ENCODE measurements around the gene ARL13A. TPM values are rescaled to one million over a fixed set of nuclear protein-coding genes. Genes with fewer than 3 reads are reported as not detected.
"Not testable (repeated sequence)": the region's sequence is repeated elsewhere in the genome, so short reads cannot be mapped to it uniquely, and the experiment has no call there.

Gene ARL13A
- polyA plus RNA-seq, 4 donors: 0.13 TPM; not detected in 3

- H3K9me3 ChIP-seq (ENCODE audit: control insufficient read depth in 2 of 2, insufficient read depth in 1 of 2, low read depth in 1 of 2, low read length in 1 of 2): no peaks in the 10 kb centered on the region
- no peaks in the 10 kb centered on the region for H3K4me1 ChIP-seq (ENCODE audit: control insufficient read depth in 3 of 3, insufficient read depth in 2 of 3, low read depth in 1 of 3, low read length in 2 of 3)
- DNase-seq (no peak), FAIRE-seq (no peak)
- no peak overlapping the region for H3K27ac ChIP-seq (ENCODE audit: low read depth in 1 of 3, low read length in 2 of 3)
- no peaks in the 10 kb centered on the region for H3K27me3 ChIP-seq (ENCODE audit: control insufficient read depth in 3 of 3, insufficient read depth in 3 of 3, low read length in 3 of 3)
- peaks cover 3 to 27% (median 6%) of the 10 kb centered on the region in 3 donors for H3K36me3 ChIP-seq (ENCODE audit: control insufficient read depth in 3 of 3, insufficient read depth in 2 of 3, low read depth in 1 of 3, low read length in 3 of 3)
- H3K4me3 ChIP-seq (ENCODE audit: low read depth in 1 of 3, low read length in 3 of 3): no peak overlapping the region
These were observed 39.6 kb downstream of the ARL13A start for GRCh38 chrX:101009090-101009489.

DNA sequence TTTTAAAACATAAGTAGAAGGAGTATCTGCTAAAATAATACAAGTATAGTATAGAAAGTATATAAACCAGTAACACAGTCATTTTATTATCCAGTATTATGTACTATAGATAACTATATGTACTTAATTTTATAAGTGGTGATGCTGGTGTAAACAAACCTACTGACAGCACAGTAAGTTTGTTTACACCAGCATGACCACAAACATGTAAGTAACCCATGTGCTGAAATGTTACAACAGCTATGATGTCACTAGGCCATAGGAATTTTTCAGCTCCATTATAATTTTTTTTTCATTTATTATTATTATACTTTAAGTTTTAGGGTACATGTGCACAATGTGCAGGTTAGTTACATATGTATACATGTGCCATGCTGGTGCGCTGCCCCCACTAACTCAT, 42.5 kb downstream of the ARL13A start:
- H3K4me3 ChIP-seq (ENCODE audit: low read depth in 1 of 3, low read length in 3 of 3); H3K9me3 ChIP-seq (ENCODE audit: control insufficient read depth in 2 of 2, insufficient read depth in 1 of 2, low read depth in 1 of 2, low read length in 1 of 2); H3K27me3 ChIP-seq (ENCODE audit: control insufficient read depth in 3 of 3, insufficient read depth in 3 of 3, low read length in 3 of 3); FAIRE-seq; H3K4me1 ChIP-seq (ENCODE audit: control insufficient read depth in 3 of 3, insufficient read depth in 2 of 3, low read depth in 1 of 3, low read length in 2 of 3); DNase-seq; H3K27ac ChIP-seq (ENCODE audit: low read depth in 1 of 3, low read length in 2 of 3): not testable (repeated sequence)
- H3K36me3 ChIP-seq (ENCODE audit: control insufficient read depth in 3 of 3, insufficient read depth in 2 of 3, low read depth in 1 of 3, low read length in 3 of 3): peaks cover 3 to 34% (median 6%) of the 10 kb centered on the region in 3 donors
- 71 to 100% (median 80%) methylated on average over 1 of the region's 1 CpG for WGBS, 3 donors

DNA sequence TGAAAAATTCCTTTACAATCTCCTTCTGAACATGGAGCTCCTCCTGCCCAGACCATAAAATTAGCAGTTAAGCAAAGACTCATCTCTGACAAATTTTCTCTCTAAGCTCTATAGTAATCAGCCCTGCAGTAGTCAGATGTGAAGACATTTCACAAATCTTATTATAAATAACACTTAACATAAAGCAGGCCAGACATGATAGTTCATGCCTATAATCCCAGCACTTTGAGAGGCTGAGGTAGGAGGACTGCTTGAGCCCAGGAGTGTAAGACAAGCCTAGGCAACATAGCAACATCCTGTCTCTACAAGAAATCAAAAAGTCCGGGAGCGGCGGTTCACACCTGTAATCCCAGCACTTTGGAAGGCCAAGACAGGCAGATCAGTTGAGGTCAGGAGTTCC, 52.5 kb downstream of the ARL13A start:
- WGBS, 3 donors: 87 to 97% (median 91%) methylated on average over 3 of the region's 3 CpGs
- no peak overlapping the region for H3K27ac ChIP-seq (ENCODE audit: low read depth in 1 of 3, low read length in 2 of 3)
- DNase-seq (no peak), FAIRE-seq (no peak)
- H3K4me3 ChIP-seq (ENCODE audit: low read depth in 1 of 3, low read length in 3 of 3): no peak overlapping the region
- H3K4me1 ChIP-seq (ENCODE audit: control insufficient read depth in 3 of 3, insufficient read depth in 2 of 3, low read depth in 1 of 3, low read length in 2 of 3): no peaks in the 10 kb centered on the region
- no peaks in the 10 kb centered on the region for H3K9me3 ChIP-seq (ENCODE audit: control insufficient read depth in 2 of 2, insufficient read depth in 1 of 2, low read depth in 1 of 2, low read length in 1 of 2)
- no peaks in the 10 kb centered on the region for H3K27me3 ChIP-seq (ENCODE audit: control insufficient read depth in 3 of 3, insufficient read depth in 3 of 3, low read length in 3 of 3)
- peaks cover 2 to 31% (median 3%) of the 10 kb centered on the region in 3 donors for H3K36me3 ChIP-seq (ENCODE audit: control insufficient read depth in 3 of 3, insufficient read depth in 2 of 3, low read depth in 1 of 3, low read length in 3 of 3)

GRCh38 chrX:101025126-101025525, 55.6 kb downstream of the ARL13A start:
- FAIRE-seq: no peak
- Histone ChIP-seq H3K4me1 (ENCODE audit: control insufficient read depth in 3 of 3, insufficient read depth in 2 of 3, low read depth in 1 of 3, low read length in 2 of 3) (no peaks in the 10 kb centered on the region), H3K27ac (ENCODE audit: low read depth in 1 of 3, low read length in 2 of 3) (no peak overlapping the region), H3K27me3 (ENCODE audit: control insufficient read depth in 3 of 3, insufficient read depth in 3 of 3, low read length in 3 of 3) (no peaks in the 10 kb centered on the region), H3K36me3 (ENCODE audit: control insufficient read depth in 3 of 3, insufficient read depth in 2 of 3, low read depth in 1 of 3, low read length in 3 of 3) (peaks cover 0 to 22% (median 2%) of the 10 kb centered on the region in 3 donors), H3K4me3 (ENCODE audit: low read depth in 1 of 3, low read length in 3 of 3) (no peak overlapping the region), H3K9me3 (ENCODE audit: control insufficient read depth in 2 of 2, insufficient read depth in 1 of 2, low read depth in 1 of 2, low read length in 1 of 2) (no peaks in the 10 kb centered on the region)
- DNase-seq: no peak

GRCh38 chrX:101028562-101028961, 59.1 kb downstream of the ARL13A start:
- Histone ChIP-seq H3K36me3 (ENCODE audit: control insufficient read depth in 3 of 3, insufficient read depth in 2 of 3, low read depth in 1 of 3, low read length in 3 of 3) (peaks cover 0 to 10% (median 0%) of the 10 kb centered on the region in 3 donors), H3K4me1 (ENCODE audit: control insufficient read depth in 3 of 3, insufficient read depth in 2 of 3, low read depth in 1 of 3, low read length in 2 of 3) (no peaks in the 10 kb centered on the region)
- WGBS, 3 donors: 85 to 96% (median 92%) methylated on average over 1 of the region's 1 CpG

DNA sequence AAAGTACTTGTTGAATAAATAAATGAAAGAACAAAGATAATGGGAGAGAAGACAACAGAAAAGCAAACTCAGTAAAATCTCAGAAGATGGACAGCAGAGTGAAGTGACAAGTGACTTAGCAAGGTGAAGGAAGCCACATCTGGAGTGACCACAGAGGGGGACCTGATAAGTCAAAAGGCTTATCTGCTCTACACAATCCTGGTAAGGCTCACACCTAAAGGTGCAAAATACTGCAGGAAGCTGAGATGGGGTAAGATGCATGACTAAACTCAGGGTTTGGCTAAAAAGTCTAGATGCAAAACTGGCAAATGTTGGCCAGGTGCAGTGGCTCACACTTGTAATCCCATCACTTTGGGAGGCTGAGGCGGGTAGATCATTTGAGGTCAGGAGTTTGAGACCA, 60.2 kb downstream of the ARL13A start:
- Histone ChIP-seq H3K4me1 (ENCODE audit: control insufficient read depth in 3 of 3, insufficient read depth in 2 of 3, low read depth in 1 of 3, low read length in 2 of 3) (no peaks in the 10 kb centered on the region), H3K27me3 (ENCODE audit: control insufficient read depth in 3 of 3, insufficient read depth in 3 of 3, low read length in 3 of 3) (no peaks in the 10 kb centered on the region), H3K9me3 (ENCODE audit: control insufficient read depth in 2 of 2, insufficient read depth in 1 of 2, low read depth in 1 of 2, low read length in 1 of 2) (no peaks in the 10 kb centered on the region), H3K4me3 (ENCODE audit: low read depth in 1 of 3, low read length in 3 of 3) (no peak overlapping the region), H3K36me3 (ENCODE audit: control insufficient read depth in 3 of 3, insufficient read depth in 2 of 3, low read depth in 1 of 3, low read length in 3 of 3) (peaks cover 0 to 11% (median 0%) of the 10 kb centered on the region in 3 donors), H3K27ac (ENCODE audit: low read depth in 1 of 3, low read length in 2 of 3) (no peak overlapping the region)
- FAIRE-seq: no peak
- no peak for DNase-seq
- 73 to 95% (median 80%) methylated on average over 1 of the region's 1 CpG for WGBS, 3 donors

More at GRCh38 chrX:101028562-101028961, 59.1 kb downstream of the ARL13A start:
- no peak overlapping the region for H3K27ac ChIP-seq (ENCODE audit: low read depth in 1 of 3, low read length in 2 of 3)
- DNase-seq (no peak), FAIRE-seq (no peak)
- H3K9me3 ChIP-seq (ENCODE audit: control insufficient read depth in 2 of 2, insufficient read depth in 1 of 2, low read depth in 1 of 2, low read length in 1 of 2): no peaks in the 10 kb centered on the region
- no peaks in the 10 kb centered on the region for H3K27me3 ChIP-seq (ENCODE audit: control insufficient read depth in 3 of 3, insufficient read depth in 3 of 3, low read length in 3 of 3)
- H3K4me3 ChIP-seq (ENCODE audit: low read depth in 1 of 3, low read length in 3 of 3): no peak overlapping the region

DNA sequence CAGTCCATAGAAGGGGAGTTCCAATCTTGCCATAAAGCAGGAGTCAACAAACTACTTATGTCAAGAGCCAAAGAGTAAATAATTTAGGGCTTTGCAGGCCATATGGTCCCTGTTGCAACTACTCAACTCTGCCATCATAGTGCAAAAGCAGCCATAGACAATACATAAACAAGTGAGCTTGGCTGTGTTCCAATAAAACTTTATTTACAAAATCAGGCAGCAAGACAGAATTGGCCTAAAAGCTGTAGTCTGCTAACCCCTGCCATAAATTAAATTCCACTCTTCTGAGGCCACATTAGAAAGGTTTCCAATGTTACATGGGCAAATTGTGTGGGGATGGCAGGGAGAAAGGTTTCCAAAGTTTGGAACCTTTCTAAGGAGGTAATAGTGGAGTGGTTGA, 67.7 kb downstream of the ARL13A start:
- no peak for DNase-seq
- Histone ChIP-seq H3K27ac (ENCODE audit: low read depth in 1 of 3, low read length in 2 of 3) (no peak overlapping the region), H3K36me3 (ENCODE audit: control insufficient read depth in 3 of 3, insufficient read depth in 2 of 3, low read depth in 1 of 3, low read length in 3 of 3) (peaks cover 0 to 12% (median 3%) of the 10 kb centered on the region in 3 donors), H3K4me1 (ENCODE audit: control insufficient read depth in 3 of 3, insufficient read depth in 2 of 3, low read depth in 1 of 3, low read length in 2 of 3) (no peaks in the 10 kb centered on the region), H3K4me3 (ENCODE audit: low read depth in 1 of 3, low read length in 3 of 3) (no peak overlapping the region), H3K9me3 (ENCODE audit: control insufficient read depth in 2 of 2, insufficient read depth in 1 of 2, low read depth in 1 of 2, low read length in 1 of 2) (no peaks in the 10 kb centered on the region), H3K27me3 (ENCODE audit: control insufficient read depth in 3 of 3, insufficient read depth in 3 of 3, low read length in 3 of 3) (no peaks in the 10 kb centered on the region)
- no peak for FAIRE-seq

- WGBS, 3 donors: 68 to 90% (median 85%) methylated on average over 4 of the region's 4 CpGs
- Histone ChIP-seq H3K27me3 (ENCODE audit: control insufficient read depth in 3 of 3, insufficient read depth in 3 of 3, low read length in 3 of 3) (no peaks in the 10 kb centered on the region), H3K9me3 (ENCODE audit: control insufficient read depth in 2 of 2, insufficient read depth in 1 of 2, low read depth in 1 of 2, low read length in 1 of 2) (no peaks in the 10 kb centered on the region), H3K4me1 (ENCODE audit: control insufficient read depth in 3 of 3, insufficient read depth in 2 of 3, low read depth in 1 of 3, low read length in 2 of 3) (no peaks in the 10 kb centered on the region), H3K4me3 (ENCODE audit: low read depth in 1 of 3, low read length in 3 of 3) (no peak overlapping the region), H3K27ac (ENCODE audit: low read depth in 1 of 3, low read length in 2 of 3) (no peak overlapping the region), H3K36me3 (ENCODE audit: control insufficient read depth in 3 of 3, insufficient read depth in 2 of 3, low read depth in 1 of 3, low read length in 3 of 3) (peaks cover 0 to 12% (median 3%) of the 10 kb centered on the region in 3 donors)
- DNase-seq (no peak), FAIRE-seq (no peak)
These were observed 70.7 kb downstream of the ARL13A start for GRCh38 chrX:101040197-101040596.

Measured in small intestine (tissue), 7 donors.